HEK293 (cell line): ENCODE measurements around the gene NME1.
A peak's percentile ranks its signal among the peaks of the same experiment; 100 is the strongest.

Source experiments
- ATF2 ChIP-seq: fragments of 450-650 bp; formaldehyde crosslinking; IDR thresholded peaks from 2 replicates; pipeline ENCODE4 v1.5.1; 2016; ENCODE audit warnings: missing biosample characterization, missing genetic modification characterization, low read depth
- HOXD13 ChIP-seq: sonication (generic); formaldehyde crosslinking; IDR thresholded peaks from 2 replicates; pipeline ENCODE4 v1.8.0; 2022; ENCODE audit warnings: missing genetic modification reagents, borderline replicate concordance
- INSM2 ChIP-seq: fragments of 450-650 bp; formaldehyde crosslinking; IDR thresholded peaks from 2 replicates; pipeline ENCODE4 v1.5.1; 2016; ENCODE audit warnings: missing biosample characterization, missing genetic modification characterization
- KLF1 ChIP-seq: fragments of 450-650 bp; formaldehyde crosslinking; IDR thresholded peaks from 2 replicates; pipeline ENCODE4 v1.5.1; 2016; ENCODE audit warnings: missing biosample characterization, missing genetic modification characterization
- KLF10 ChIP-seq: fragments of 450-650 bp; IDR thresholded peaks from 2 replicates; pipeline ENCODE4 v1.5.1; 2018; ENCODE audit warnings: missing biosample characterization, mild to moderate bottlenecking, missing genetic modification characterization
- KLF17 ChIP-seq: fragments of 450-650 bp; formaldehyde crosslinking; IDR thresholded peaks from 2 replicates; pipeline ENCODE4 v1.5.1; 2016; ENCODE audit warnings: missing biosample characterization, missing genetic modification characterization
- KLF9 ChIP-seq: fragments of 450-650 bp; formaldehyde crosslinking; IDR thresholded peaks from 2 replicates; pipeline ENCODE4 v1.5.1; 2016; ENCODE audit warnings: missing biosample characterization, missing genetic modification characterization, low read depth
- PRDM10 ChIP-seq: fragments of 450-650 bp; formaldehyde crosslinking; IDR thresholded peaks from 2 replicates; pipeline ENCODE4 v1.5.1; 2016; ENCODE audit warnings: missing biosample characterization, missing genetic modification characterization
- SCRT1 ChIP-seq: fragments of 450-650 bp; formaldehyde crosslinking; IDR thresholded peaks from 2 replicates; pipeline ENCODE4 v1.5.1; 2016; ENCODE audit warnings: missing biosample characterization, missing genetic modification characterization, borderline replicate concordance
- SP3 ChIP-seq: fragments of 450-650 bp; formaldehyde crosslinking; IDR thresholded peaks from 2 replicates; pipeline ENCODE4 v1.5.1; 2016; ENCODE audit warnings: missing biosample characterization, missing genetic modification characterization
- WT1 ChIP-seq: fragments of 450-650 bp; formaldehyde crosslinking; IDR thresholded peaks from 2 replicates; pipeline ENCODE4 v1.5.1; 2016; ENCODE audit warnings: missing biosample characterization, missing genetic modification characterization
- ZBTB20 ChIP-seq: fragments of 450-650 bp; formaldehyde crosslinking; IDR thresholded peaks from 2 replicates; pipeline ENCODE4 v1.5.1; 2016; ENCODE audit warnings: missing biosample characterization, missing genetic modification characterization
- ZBTB48 ChIP-seq: fragments of 450-650 bp; formaldehyde crosslinking; IDR thresholded peaks from 2 replicates; pipeline ENCODE4 v1.5.1; 2016; ENCODE audit warnings: missing biosample characterization, missing genetic modification characterization
- ZBTB49 ChIP-seq: fragments of 450-650 bp; formaldehyde crosslinking; IDR thresholded peaks from 2 replicates; pipeline ENCODE4 v1.5.1; 2016; ENCODE audit warnings: missing biosample characterization, missing genetic modification characterization, low read depth
- ZBTB8A ChIP-seq: fragments of 450-650 bp; formaldehyde crosslinking; IDR thresholded peaks from 2 replicates; pipeline ENCODE4 v1.5.1; 2016; ENCODE audit warnings: missing biosample characterization, missing genetic modification characterization
- ZNF24 ChIP-seq: fragments of 450-650 bp; formaldehyde crosslinking; IDR thresholded peaks from 2 replicates; pipeline ENCODE4 v1.5.1; 2016; ENCODE audit warnings: missing biosample characterization, missing genetic modification characterization
- ZNF274 ChIP-seq, 2 experiments: fragments of 200-500 bp in 1 of 2; fragments of 450-650 bp in 1 of 2; sonication (Bioruptor generic) in 1 of 2; formaldehyde crosslinking in 1 of 2; IDR thresholded peaks; 2 replicates each; pipeline versions ENCODE4 v1.5.1 to v1.6.1; 2014 to 2016; ENCODE audit warnings: borderline replicate concordance in 1 of 2, inconsistent platforms in 1 of 2, low read length in 1 of 2, missing biosample characterization in 1 of 2, missing genetic modification characterization in 1 of 2
- ZNF398 ChIP-seq: fragments of 450-650 bp; formaldehyde crosslinking; IDR thresholded peaks from 2 replicates; pipeline ENCODE4 v1.5.1; 2017; ENCODE audit warnings: missing biosample characterization, missing genetic modification characterization
- ZNF404 ChIP-seq: fragments of 450-650 bp; formaldehyde crosslinking; IDR thresholded peaks from 2 replicates; pipeline ENCODE4 v1.5.1; 2017; ENCODE audit warnings: missing biosample characterization, missing genetic modification characterization
- ZNF416 ChIP-seq: fragments of 450-650 bp; formaldehyde crosslinking; IDR thresholded peaks from 2 replicates; pipeline ENCODE4 v1.5.1; 2016; ENCODE audit warnings: missing biosample characterization, missing genetic modification characterization
- ZNF449 ChIP-seq: fragments of 450-650 bp; formaldehyde crosslinking; IDR thresholded peaks from 2 replicates; pipeline ENCODE4 v1.5.1; 2017; ENCODE audit warnings: missing biosample characterization, mild to moderate bottlenecking, missing genetic modification characterization, moderate library complexity
- ZNF48 ChIP-seq: fragments of 450-650 bp; formaldehyde crosslinking; IDR thresholded peaks from 2 replicates; pipeline ENCODE4 v1.5.1; 2016; ENCODE audit warnings: missing biosample characterization, missing genetic modification characterization

Gene NME1

GRCh38 chr17:51121620-51122472 is 31.5 kb upstream of the NME1 start (continued):
- TF ChIP-seq KLF9 (peak; percentile 93), ZNF416 (tag by site-specific recombination) (no peak), ZNF398 (peak; percentile 100), KLF1 (tag by site-specific recombination) (peak; percentile 98), KLF10 (tag by site-specific recombination) (peak; percentile 71), HOXD13 (CRISPR knock-in tag) (no peak), INSM2 (peak; percentile 71), ZNF449 (tag by site-specific recombination) (peak; percentile 55; the same call in 1 of the 2 replicates), PRDM10 (tag by site-specific recombination) (peak; percentile 93), WT1 (tag by site-specific recombination) (peak; percentile 82), ZBTB48 (tag by site-specific recombination) (peak; percentile 59; the same call in 1 of the 2 replicates), SCRT1 (tag by site-specific recombination) (no peak), ATF2 (peak; percentile 73; the same call in 1 of the 2 replicates), ZNF24 (peak; percentile 96), ZNF274 (IDR thresholded peaks at IDR 0.05; ENCODE audit: low read length) (no peak), ZNF274 (tag by site-specific recombination; IDR thresholded peaks at IDR 0.05; ENCODE audit: borderline replicate concordance) (no peak), ZBTB8A (peak; percentile 56; the same call in 1 of the 2 replicates), ZBTB20 (peak; percentile 66; the same call in 1 of the 2 replicates), ZNF48 (no peak), ZBTB49 (tag by site-specific recombination) (no peak), SP3 (tag by site-specific recombination) (peak; percentile 91), KLF17 (tag by site-specific recombination) (peak; percentile 96), ZNF404 (tag by site-specific recombination) (no peak)
